ENCODE measurements around the gene SCAP. TPM values are rescaled to one million over a fixed set of nuclear protein-coding genes. Genes with fewer than 3 reads are reported as not detected.

SCAP gene
- total RNA-seq, 1 donor from 2014 or later, result 86.3 TPM

GRCh38 chr3:47365213-47366153 lies 110.3 kb downstream of the SCAP start:
- Mint-ChIP-seq H3K4me3 (no peak overlapping the region), H3K27ac (no peak overlapping the region), H3K36me3 (ENCODE audit: low read depth) (no peaks in the 10 kb centered on the region), H3K9me3 (peaks cover under 1% of the 10 kb centered on the region), H3K27me3 (ENCODE audit: insufficient read depth) (peaks cover 4% of the 10 kb centered on the region), H3K4me1 (ENCODE audit: low read depth) (peaks cover 9% of the 10 kb centered on the region)
- intact Hi-C loops (cut with micrococcal nuclease), result no loop called here
- no peak for DNase-seq (ENCODE audit: low spot score)

Other genes with a start within 250 kb of the SCAP start
- gene KIF9, start 193.1 kb downstream of the SCAP start, total RNA-seq, result 3.3 and 3.4 TPM in 2 replicates
- 48.3 and 48.7 TPM in 2 replicates for gene KLHL18, start 193.0 kb downstream of the SCAP start, total RNA-seq
- gene PTPN23, start 94.9 kb downstream of the SCAP start, total RNA-seq, result 33.7 and 35.1 TPM in 2 replicates
- 44.7 and 47.9 TPM in 2 replicates for gene ELP6, start 37.8 kb upstream of the SCAP start, total RNA-seq
- 1.4 and 1.7 TPM in 2 replicates for gene CSPG5, start 102.9 kb upstream of the SCAP start, total RNA-seq